Measurements from ENCODE around the gene KIDINS220. TPM values are rescaled to one million over a fixed set of nuclear protein-coding genes. Genes with fewer than 3 reads are reported as not detected.

Gene KIDINS220
- total and polyA plus RNA-seq, 2 donors (not counting 1 experiment from before 2014, with no cell fraction given), result 58.0 to 110 TPM

GRCh38 chr2:8885449-8886201 is 48.2 kb upstream of the KIDINS220 start:
- Histone ChIP-seq H2AFZ (ENCODE audit: low read length) (no peak overlapping the region), H3K79me2 (ENCODE audit: control insufficient read depth, insufficient read depth, low read length) (no peaks in the 10 kb centered on the region)

GRCh38 chr2:8884812-8885211 is 47.4 kb upstream of the KIDINS220 start:
- TF ChIP-seq EZH2 (IDR thresholded peaks at IDR 0.05; ENCODE audit: low read length, missing control alignments), result no peak
- TF ChIP-seq CTCF (conservative IDR thresholded peaks at IDR 0.05 in 1 of 2, IDR thresholded peaks at IDR 0.05 in 1 of 2; ENCODE audit: low read depth in 1 of 2, low read length in 2 of 2), result no peak
- H3K27ac ChIP-seq (ENCODE audit: insufficient read depth, low read length), result no peak overlapping the region
- DNase-seq (ENCODE audit: low read depth in 2 of 2), result no peak

More at GRCh38 chr2:8885449-8886201, 48.2 kb upstream of the KIDINS220 start:
- no peak overlapping the region for H3K27ac ChIP-seq (ENCODE audit: insufficient read depth, low read length)
- H4K20me1 ChIP-seq (ENCODE audit: control insufficient read depth, extremely low read depth, insufficient read depth, low read length), result no peaks in the 10 kb centered on the region
- no peaks in the 10 kb centered on the region for H3K4me1 ChIP-seq (ENCODE audit: control insufficient read depth, extremely low read depth, insufficient read depth, low read length)
- H3K4me2 ChIP-seq (ENCODE audit: extremely low read depth, insufficient read depth, low read length), result no peak overlapping the region
- no peak overlapping the region for H3K9ac ChIP-seq (ENCODE audit: insufficient read depth, low read length)
- H3K9me3 ChIP-seq (ENCODE audit: control insufficient read depth, insufficient read depth, low read depth, low read length), result no peaks in the 10 kb centered on the region
- peaks cover 2% of the 10 kb centered on the region for H3K36me3 ChIP-seq (ENCODE audit: control insufficient read depth, insufficient read depth, low read length)
- DNase-seq (ENCODE audit: low read depth in 2 of 2), result no peak
- H3K4me3 ChIP-seq (replicated peaks in 1 of 4; ENCODE audit: control extremely low read depth in 1 of 4, insufficient read depth in 1 of 4, low read depth in 3 of 4, low read length in 4 of 4), result no peak overlapping the region
- no peak for TF ChIP-seq EZH2 (IDR thresholded peaks at IDR 0.05; ENCODE audit: low read length, missing control alignments)
- no peak for TF ChIP-seq CTCF (conservative IDR thresholded peaks at IDR 0.05 in 1 of 2, IDR thresholded peaks at IDR 0.05 in 1 of 2; ENCODE audit: low read depth in 1 of 2, low read length in 2 of 2)
- no peaks in the 10 kb centered on the region for H3K27me3 ChIP-seq (ENCODE audit: control insufficient read depth, insufficient read depth, low read length)

GRCh38 chr2:8882094-8882493 is 44.7 kb upstream of the KIDINS220 start:
- DNase-seq (ENCODE audit: low read depth in 2 of 2), result peak in 1 of 2 donors; percentile 43
- Histone ChIP-seq H3K27ac (ENCODE audit: insufficient read depth, low read length) (no peak overlapping the region), H4K20me1 (ENCODE audit: control insufficient read depth, extremely low read depth, insufficient read depth, low read length) (no peaks in the 10 kb centered on the region), H3K27me3 (ENCODE audit: control insufficient read depth, insufficient read depth, low read length) (no peaks in the 10 kb centered on the region), H3K79me2 (ENCODE audit: control insufficient read depth, insufficient read depth, low read length) (no peaks in the 10 kb centered on the region), H3K9me3 (ENCODE audit: control insufficient read depth, insufficient read depth, low read depth, low read length) (no peaks in the 10 kb centered on the region), H2AFZ (ENCODE audit: low read length) (no peak overlapping the region), H3K36me3 (ENCODE audit: control insufficient read depth, insufficient read depth, low read length) (peaks cover 2% of the 10 kb centered on the region), H3K4me1 (ENCODE audit: control insufficient read depth, extremely low read depth, insufficient read depth, low read length) (no peaks in the 10 kb centered on the region), H3K9ac (ENCODE audit: insufficient read depth, low read length) (no peak overlapping the region), H3K4me2 (ENCODE audit: extremely low read depth, insufficient read depth, low read length) (no peak overlapping the region), H3K4me3 (replicated peaks in 1 of 4; ENCODE audit: control extremely low read depth in 1 of 4, insufficient read depth in 1 of 4, low read depth in 3 of 4, low read length in 4 of 4) (no peak overlapping the region)
- TF ChIP-seq CTCF (conservative IDR thresholded peaks at IDR 0.05 in 1 of 2, IDR thresholded peaks at IDR 0.05 in 1 of 2; ENCODE audit: low read depth in 1 of 2, low read length in 2 of 2) (peak; percentile 31 to 58), EZH2 (IDR thresholded peaks at IDR 0.05; ENCODE audit: low read length, missing control alignments) (no peak)

More at GRCh38 chr2:8884812-8885211, 47.4 kb upstream of the KIDINS220 start:
- Histone ChIP-seq H3K4me3 (replicated peaks in 1 of 4; ENCODE audit: control extremely low read depth in 1 of 4, insufficient read depth in 1 of 4, low read depth in 3 of 4, low read length in 4 of 4) (no peak overlapping the region), H3K4me2 (ENCODE audit: extremely low read depth, insufficient read depth, low read length) (no peak overlapping the region), H3K4me1 (ENCODE audit: control insufficient read depth, extremely low read depth, insufficient read depth, low read length) (no peaks in the 10 kb centered on the region), H3K9me3 (ENCODE audit: control insufficient read depth, insufficient read depth, low read depth, low read length) (no peaks in the 10 kb centered on the region), H3K36me3 (ENCODE audit: control insufficient read depth, insufficient read depth, low read length) (peaks cover 2% of the 10 kb centered on the region), H3K79me2 (ENCODE audit: control insufficient read depth, insufficient read depth, low read length) (no peaks in the 10 kb centered on the region), H4K20me1 (ENCODE audit: control insufficient read depth, extremely low read depth, insufficient read depth, low read length) (no peaks in the 10 kb centered on the region), H2AFZ (ENCODE audit: low read length) (no peak overlapping the region), H3K9ac (ENCODE audit: insufficient read depth, low read length) (no peak overlapping the region), H3K27me3 (ENCODE audit: control insufficient read depth, insufficient read depth, low read length) (no peaks in the 10 kb centered on the region)
